Activated naive CD8-positive, alpha-beta T cell treated with anti-CD3 and anti-CD28 coated beads, Interleukin-2, amount 50 U/mL, for 24 hours (primary cell): ENCODE data around the gene CNTFR.

ENCODE experiments used
- ATAC-seq: fragments of 150-1000 bp; cut with Tn5 transposase; one replicate; pipeline ENCODE4 v1.10.0; 2021
- DNase-seq: peaks from one replicate; pipeline ENCODE4 v3.0.0; 2021
- H3K27ac Mint-ChIP-seq: one replicate; pipeline ENCODE4 v1.8.0; 2021; ENCODE audit warnings: mild to moderate bottlenecking, mixed read lengths
- H3K27me3 Mint-ChIP-seq: one replicate; pipeline ENCODE4 v1.8.0; 2021; ENCODE audit warnings: mixed read lengths
- H3K36me3 Mint-ChIP-seq: one replicate; pipeline ENCODE4 v1.8.0; 2021; ENCODE audit warnings: low read depth, mixed read lengths
- H3K4me1 Mint-ChIP-seq: one replicate; pipeline ENCODE4 v1.8.0; 2021; ENCODE audit warnings: mixed read lengths
- H3K4me3 Mint-ChIP-seq: one replicate; pipeline ENCODE4 v1.8.0; 2021; ENCODE audit warnings: mild to moderate bottlenecking, moderate library complexity, mixed read lengths
- H3K9me3 Mint-ChIP-seq: one replicate; pipeline ENCODE4 v1.8.0; 2021; ENCODE audit warnings: mixed read lengths

Gene CNTFR

GRCh38 chr9:34514401-34514800 is 75.1 kb downstream of the CNTFR start:
- no peaks in the 10 kb centered on the region for H3K4me1 Mint-ChIP-seq
- no peak overlapping the region for H3K4me3 Mint-ChIP-seq
- H3K9me3 Mint-ChIP-seq, result no peaks in the 10 kb centered on the region
- H3K36me3 Mint-ChIP-seq, result no peaks in the 10 kb centered on the region
- DNase-seq (no peak), ATAC-seq (no peak)
- no peak overlapping the region for H3K27ac Mint-ChIP-seq
- no peaks in the 10 kb centered on the region for H3K27me3 Mint-ChIP-seq

- Mint-ChIP-seq H3K27me3 (no peaks in the 10 kb centered on the region), H3K36me3 (no peaks in the 10 kb centered on the region), H3K27ac (no peak overlapping the region), H3K4me3 (no peak overlapping the region), H3K4me1 (no peaks in the 10 kb centered on the region), H3K9me3 (no peaks in the 10 kb centered on the region)
- ATAC-seq (no peak), DNase-seq (no peak)
Observed at GRCh38 chr9:34513567-34514214, 75.8 kb downstream of the CNTFR start.

- Mint-ChIP-seq H3K9me3 (no peaks in the 10 kb centered on the region), H3K36me3 (no peaks in the 10 kb centered on the region), H3K27me3 (no peaks in the 10 kb centered on the region), H3K27ac (no peak overlapping the region), H3K4me3 (no peak overlapping the region), H3K4me1 (no peaks in the 10 kb centered on the region)
- DNase-seq (no peak), ATAC-seq (no peak)
Observed at GRCh38 chr9:34512131-34513078, 77.1 kb downstream of the CNTFR start.

DNA sequence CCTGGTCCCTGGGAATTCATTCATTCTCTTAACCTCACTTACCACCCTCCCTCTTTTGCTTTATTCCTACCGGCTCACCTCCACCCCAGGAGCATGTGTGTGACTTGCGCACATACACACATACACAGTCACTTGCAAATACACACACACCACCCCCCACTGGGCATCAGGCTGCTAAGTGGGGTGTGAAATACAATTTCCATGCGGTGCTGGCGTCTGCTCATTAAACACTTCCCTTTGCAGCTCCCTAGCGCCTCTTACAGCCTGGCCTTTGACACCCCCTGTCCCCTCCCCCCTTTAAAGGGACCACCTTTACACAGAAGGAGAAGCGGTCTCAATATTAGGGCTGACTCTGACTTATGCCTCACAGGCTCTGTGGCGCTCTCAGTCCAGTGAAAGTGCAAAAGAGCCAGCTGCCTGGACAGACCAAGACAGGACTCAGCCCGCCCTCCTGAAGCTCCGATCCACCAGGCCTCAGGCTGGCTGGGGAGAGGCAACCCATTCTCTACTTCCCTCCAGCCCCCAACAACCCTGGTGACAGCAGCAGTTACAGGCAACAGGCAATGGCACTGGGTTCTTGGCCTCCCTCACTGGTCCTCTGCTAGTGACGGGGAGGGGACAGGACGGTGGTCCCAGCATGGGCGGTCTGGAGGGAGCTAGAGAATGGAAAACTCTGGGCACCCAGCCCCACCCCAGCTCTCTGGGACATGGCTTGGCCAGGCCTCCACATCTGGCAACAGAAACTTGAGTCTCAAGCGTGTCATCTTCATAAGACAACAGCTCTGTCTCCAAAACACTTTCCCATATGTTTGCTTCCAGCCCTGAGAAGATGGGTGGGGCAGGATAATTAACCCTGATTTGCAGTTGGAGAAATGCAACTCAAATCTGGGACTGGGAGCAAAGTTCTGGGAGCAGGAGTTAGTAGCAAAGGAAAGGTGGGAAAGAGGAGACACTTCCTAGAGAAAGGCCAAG is 78.7 kb downstream of the CNTFR start:
- H3K27ac Mint-ChIP-seq, result no peak overlapping the region
- no peaks in the 10 kb centered on the region for H3K27me3 Mint-ChIP-seq
- H3K36me3 Mint-ChIP-seq, result no peaks in the 10 kb centered on the region
- no peaks in the 10 kb centered on the region for H3K9me3 Mint-ChIP-seq
- no peaks in the 10 kb centered on the region for H3K4me1 Mint-ChIP-seq
- ATAC-seq (no peak), DNase-seq (no peak)
- H3K4me3 Mint-ChIP-seq, result no peak overlapping the region

DNA sequence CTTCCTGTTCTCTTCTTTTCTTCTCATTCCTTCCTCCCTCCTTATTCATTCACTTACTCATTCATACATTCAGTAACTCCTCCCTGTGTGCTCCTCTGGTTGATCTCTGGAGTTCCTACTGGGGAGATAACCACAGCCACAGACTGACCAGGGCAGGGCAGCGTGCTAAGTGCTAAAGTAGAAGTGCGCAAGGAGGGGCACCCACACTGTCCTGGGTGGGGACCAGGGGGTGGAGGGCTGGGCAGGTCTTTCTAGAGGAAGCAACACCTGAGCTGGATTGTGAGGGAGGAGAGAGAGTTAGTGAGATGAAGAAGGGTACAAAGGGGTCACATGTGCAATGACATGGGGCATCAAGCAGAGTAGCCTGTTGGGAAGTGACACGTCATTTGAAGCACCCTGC is 80.6 kb downstream of the CNTFR start:
- H3K4me3 Mint-ChIP-seq, result no peak overlapping the region
- H3K9me3 Mint-ChIP-seq, result no peaks in the 10 kb centered on the region
- H3K4me1 Mint-ChIP-seq, result no peaks in the 10 kb centered on the region
- DNase-seq (no peak), ATAC-seq (no peak)
- no peak overlapping the region for H3K27ac Mint-ChIP-seq
- H3K36me3 Mint-ChIP-seq, result no peaks in the 10 kb centered on the region
- H3K27me3 Mint-ChIP-seq, result peaks cover 2% of the 10 kb centered on the region

DNA sequence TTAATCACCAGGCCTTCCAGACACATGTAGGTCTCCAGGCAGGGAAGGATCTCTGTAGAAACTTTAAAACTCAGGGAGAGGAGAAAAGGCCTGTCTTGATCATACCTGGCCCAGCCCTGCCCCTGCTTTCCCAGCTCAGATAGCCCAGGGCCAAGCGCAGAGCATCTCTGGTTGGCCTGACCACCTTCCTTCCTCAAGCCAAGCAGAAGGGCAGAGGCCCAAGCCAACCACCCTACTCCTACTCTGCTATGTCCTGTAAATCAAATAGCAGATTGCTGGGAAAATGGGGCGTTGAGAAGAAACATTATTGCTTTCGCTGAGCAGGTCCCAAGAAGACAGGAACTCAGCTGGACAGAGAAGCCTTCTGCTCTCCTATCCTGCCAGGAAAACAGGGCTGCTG is 81.1 kb downstream of the CNTFR start:
- ATAC-seq, result no peak
- no peak for DNase-seq
- H3K4me3 Mint-ChIP-seq, result no peak overlapping the region
- H3K9me3 Mint-ChIP-seq, result no peaks in the 10 kb centered on the region
- no peaks in the 10 kb centered on the region for H3K4me1 Mint-ChIP-seq
- H3K27ac Mint-ChIP-seq, result no peak overlapping the region
- no peaks in the 10 kb centered on the region for H3K36me3 Mint-ChIP-seq
- H3K27me3 Mint-ChIP-seq, result peaks cover 2% of the 10 kb centered on the region

- ATAC-seq (no peak), DNase-seq (no peak)
- Mint-ChIP-seq H3K4me3 (no peak overlapping the region), H3K4me1 (no peaks in the 10 kb centered on the region), H3K36me3 (no peaks in the 10 kb centered on the region), H3K9me3 (no peaks in the 10 kb centered on the region), H3K27ac (no peak overlapping the region), H3K27me3 (peaks cover 2% of the 10 kb centered on the region)
Observed at GRCh38 chr9:34507966-34508365, 81.6 kb downstream of the CNTFR start.

DNA sequence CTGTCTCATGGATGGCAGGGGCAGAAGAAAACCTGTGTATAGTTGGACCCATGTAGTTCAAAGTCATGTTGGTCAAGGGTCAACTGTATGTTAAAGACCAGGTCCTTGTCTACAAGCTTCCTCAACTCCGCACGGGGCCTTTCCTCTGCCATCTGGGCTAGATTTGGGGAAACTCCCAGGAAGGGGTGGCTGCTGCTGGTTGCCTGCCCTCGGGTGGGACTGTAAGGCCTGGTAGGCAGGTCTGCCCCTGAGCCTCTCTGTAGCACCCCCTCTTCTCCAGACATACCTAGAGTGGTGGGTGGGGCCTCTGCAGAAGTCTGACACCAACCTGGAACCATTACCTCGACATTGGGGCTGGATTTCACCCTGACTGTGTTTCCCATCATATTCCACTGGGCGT is 82.0 kb downstream of the CNTFR start:
- H3K9me3 Mint-ChIP-seq, result no peaks in the 10 kb centered on the region
- no peak overlapping the region for H3K4me3 Mint-ChIP-seq
- H3K27ac Mint-ChIP-seq, result no peak overlapping the region
- ATAC-seq (no peak), DNase-seq (no peak)
- no peaks in the 10 kb centered on the region for H3K4me1 Mint-ChIP-seq
- H3K27me3 Mint-ChIP-seq, result peaks cover 2% of the 10 kb centered on the region
- H3K36me3 Mint-ChIP-seq, result no peaks in the 10 kb centered on the region

DNA sequence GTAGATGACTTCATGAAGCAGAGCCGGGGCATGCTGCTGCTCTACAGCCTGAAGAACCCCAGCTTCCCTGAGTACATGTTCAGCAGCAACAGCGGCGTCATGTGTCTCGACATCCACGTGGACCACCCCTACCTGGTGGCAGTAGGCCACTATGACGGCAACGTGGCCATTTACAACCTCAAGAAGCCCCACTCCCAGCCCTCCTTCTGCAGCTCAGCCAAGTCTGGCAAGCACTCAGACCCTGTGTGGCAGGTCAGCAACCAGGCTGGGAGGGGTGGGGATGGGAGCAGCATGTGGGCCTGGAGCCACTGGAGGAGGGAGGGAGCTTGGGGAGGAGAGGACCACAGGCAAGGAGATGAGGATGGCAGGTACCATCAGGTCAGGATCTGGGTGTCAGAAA is 82.9 kb downstream of the CNTFR start:
- H3K4me1 Mint-ChIP-seq, result no peaks in the 10 kb centered on the region
- peaks cover 2% of the 10 kb centered on the region for H3K27me3 Mint-ChIP-seq

GRCh38 chr9:34505370-34506120 is 84.0 kb downstream of the CNTFR start:
- H3K36me3 Mint-ChIP-seq, result no peaks in the 10 kb centered on the region
- no peak overlapping the region for H3K27ac Mint-ChIP-seq
- peaks cover under 1% of the 10 kb centered on the region for H3K4me1 Mint-ChIP-seq

More for the DNA sequence above, 82.9 kb downstream of the CNTFR start:
- H3K27ac Mint-ChIP-seq, result no peak overlapping the region
- no peaks in the 10 kb centered on the region for H3K9me3 Mint-ChIP-seq
- no peak for ATAC-seq
- no peak for DNase-seq
- H3K4me3 Mint-ChIP-seq, result no peak overlapping the region
- no peaks in the 10 kb centered on the region for H3K36me3 Mint-ChIP-seq

GRCh38 chr9:34503406-34503805 is 86.1 kb downstream of the CNTFR start:
- no peak for DNase-seq

More at GRCh38 chr9:34505370-34506120, 84.0 kb downstream of the CNTFR start:
- Mint-ChIP-seq H3K9me3 (no peaks in the 10 kb centered on the region), H3K4me3 (no peak overlapping the region), H3K27me3 (peaks cover 4% of the 10 kb centered on the region)
- ATAC-seq (no peak), DNase-seq (no peak)

DNA sequence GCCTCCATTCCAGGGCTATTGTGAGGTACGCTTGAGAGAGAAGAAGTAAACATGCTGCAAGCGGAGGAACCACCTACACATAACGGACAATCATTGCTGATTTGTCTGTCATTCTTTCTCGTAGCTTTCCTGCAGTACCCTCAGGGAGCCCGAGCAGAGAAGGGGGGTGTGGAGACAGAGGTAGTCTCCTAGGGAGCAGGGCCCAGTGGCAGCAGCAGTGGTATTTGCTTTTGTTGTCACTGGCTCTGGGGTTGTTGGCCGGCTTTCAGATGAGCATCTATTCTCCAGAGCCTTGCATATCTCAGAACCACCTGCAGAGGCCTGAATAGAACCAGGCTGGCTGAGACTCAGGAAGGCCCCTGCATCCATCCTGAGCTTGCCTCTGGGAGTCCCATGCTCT is 86.6 kb downstream of the CNTFR start:
- H3K4me1 Mint-ChIP-seq, result peaks cover 5% of the 10 kb centered on the region
- ATAC-seq (no peak), DNase-seq (no peak)
- no peak overlapping the region for H3K27ac Mint-ChIP-seq
- H3K4me3 Mint-ChIP-seq, result no peak overlapping the region
- no peaks in the 10 kb centered on the region for H3K9me3 Mint-ChIP-seq
- no peaks in the 10 kb centered on the region for H3K36me3 Mint-ChIP-seq
- peaks cover 7% of the 10 kb centered on the region for H3K27me3 Mint-ChIP-seq

More at GRCh38 chr9:34503406-34503805, 86.1 kb downstream of the CNTFR start:
- no peaks in the 10 kb centered on the region for H3K36me3 Mint-ChIP-seq
- H3K9me3 Mint-ChIP-seq, result no peaks in the 10 kb centered on the region
- peaks cover 5% of the 10 kb centered on the region for H3K4me1 Mint-ChIP-seq
- ATAC-seq, result no peak
- H3K27ac Mint-ChIP-seq, result no peak overlapping the region
- peaks cover 7% of the 10 kb centered on the region for H3K27me3 Mint-ChIP-seq
- H3K4me3 Mint-ChIP-seq, result no peak overlapping the region

GRCh38 chr9:34502471-34502870 is 87.1 kb downstream of the CNTFR start:
- H3K4me1 Mint-ChIP-seq, result peaks cover 5% of the 10 kb centered on the region
- no peak overlapping the region for H3K4me3 Mint-ChIP-seq
- H3K36me3 Mint-ChIP-seq, result no peaks in the 10 kb centered on the region
- ATAC-seq, result no peak
- no peak overlapping the region for H3K27ac Mint-ChIP-seq
- H3K9me3 Mint-ChIP-seq, result no peaks in the 10 kb centered on the region
- peaks cover 7% of the 10 kb centered on the region for H3K27me3 Mint-ChIP-seq
- no peak for DNase-seq
